ENCODE measurements around the gene NFE2L2. TPM values are rescaled to one million over a fixed set of nuclear protein-coding genes. Genes with fewer than 3 reads are reported as not detected.
"Not testable (repeated sequence)": the region's sequence is repeated elsewhere in the genome, so short reads cannot be mapped to it uniquely, and the experiment has no call there.

The NFE2L2 gene
- total RNA-seq, 2 donors from 2014 or later: 44.7 to 82.2 TPM

DNA sequence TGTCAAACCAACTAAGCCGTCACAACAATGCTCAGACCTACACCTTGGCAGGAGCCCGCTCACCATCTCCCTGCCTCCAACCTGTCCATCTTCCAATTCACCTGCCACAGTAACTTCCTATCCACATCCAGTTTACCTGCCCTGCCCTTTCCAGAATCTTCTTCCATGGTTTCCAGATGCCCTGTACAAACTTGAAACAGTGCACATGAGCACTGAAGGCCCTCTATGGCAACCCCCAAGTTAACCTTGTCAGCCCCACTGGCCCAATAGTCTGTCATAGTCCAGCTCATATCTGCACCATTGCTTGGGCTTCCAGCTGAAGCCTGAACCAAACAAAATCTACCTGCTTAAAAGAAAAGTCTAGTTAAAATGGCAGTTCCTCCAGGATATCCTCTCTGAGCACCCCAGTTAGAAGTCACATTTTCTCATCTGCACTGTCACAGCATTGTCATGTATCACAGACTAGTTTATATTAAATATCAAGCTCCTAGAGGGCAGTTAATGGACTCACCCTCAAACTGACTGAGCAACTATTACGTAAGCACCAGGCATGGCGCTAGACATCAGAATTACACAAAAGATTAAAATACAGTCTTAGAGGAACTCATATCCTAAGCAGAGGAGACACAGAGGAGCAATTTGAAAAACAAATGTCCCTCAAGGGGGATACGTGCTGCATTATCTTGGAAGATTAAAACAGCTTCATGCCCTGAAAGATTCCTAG, 11.6 kb downstream of the NFE2L2 start:
- Mint-ChIP-seq H3K9me3 (peaks cover 0 to 9% of the 10 kb centered on the region in 2 donors), H3K36me3 (peaks cover 13 to 39% of the 10 kb centered on the region in 2 donors), H3K27ac (peak overlapping the region; percentile 49 to 79)
- no peak for ATAC-seq
- no peak for DNase-seq (ENCODE audit: low spot score in 2 of 2)

DNA sequence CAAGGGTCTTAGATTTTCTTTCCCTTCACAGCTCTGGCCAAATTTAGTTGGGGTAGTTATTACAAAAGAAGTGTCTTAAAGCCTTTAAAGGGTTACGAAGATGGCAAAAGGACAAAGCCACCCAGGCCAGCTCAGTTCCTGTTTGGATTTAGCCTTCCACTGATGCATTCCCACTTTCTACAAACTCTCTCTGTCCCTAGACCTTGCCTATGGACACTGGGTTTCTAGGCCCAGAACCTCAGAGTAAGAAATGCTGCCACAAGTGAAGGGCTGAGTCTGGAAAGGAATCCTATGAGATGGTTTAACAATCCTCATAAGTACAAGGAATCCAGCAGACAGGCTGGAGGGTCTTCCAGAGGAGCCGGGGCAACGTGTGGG, 13.4 kb downstream of the NFE2L2 start:
- Mint-ChIP-seq H3K27ac (peak overlapping the region; percentile 49 to 94), H3K36me3 (peaks cover 13 to 37% of the 10 kb centered on the region in 2 donors), H3K9me3 (peaks cover 0 to 9% of the 10 kb centered on the region in 2 donors)
- DNase-seq (ENCODE audit: low spot score in 2 of 2) (no peak), ATAC-seq (no peak)

DNA sequence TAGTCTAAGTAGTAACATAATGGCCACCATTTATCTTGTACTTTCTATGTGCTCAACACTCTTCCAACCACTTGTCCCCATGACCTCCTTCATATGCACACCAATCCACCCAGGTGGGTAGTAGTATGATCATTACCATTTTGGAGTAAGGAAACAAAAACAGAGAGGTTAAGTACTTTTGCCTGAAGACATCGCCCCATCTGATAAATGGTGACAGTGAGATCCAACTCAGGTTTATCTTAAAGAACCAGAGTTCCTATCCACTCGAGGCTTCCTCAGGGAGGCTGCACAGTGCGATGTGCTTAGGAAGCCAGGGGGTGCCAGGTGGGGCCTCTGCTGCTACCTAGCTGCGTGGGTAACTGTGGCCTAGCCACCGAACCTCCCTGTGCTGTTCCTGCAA, 14.1 kb downstream of the NFE2L2 start:
- DNase-seq (ENCODE audit: low spot score in 2 of 2): no peak
- H3K27ac Mint-ChIP-seq: peak overlapping the region; percentile 49 to 94
- H3K9me3 Mint-ChIP-seq: peaks cover 0 to 9% of the 10 kb centered on the region in 2 donors
- no peak for ATAC-seq
- peaks cover 13 to 37% of the 10 kb centered on the region in 2 donors for H3K36me3 Mint-ChIP-seq

DNA sequence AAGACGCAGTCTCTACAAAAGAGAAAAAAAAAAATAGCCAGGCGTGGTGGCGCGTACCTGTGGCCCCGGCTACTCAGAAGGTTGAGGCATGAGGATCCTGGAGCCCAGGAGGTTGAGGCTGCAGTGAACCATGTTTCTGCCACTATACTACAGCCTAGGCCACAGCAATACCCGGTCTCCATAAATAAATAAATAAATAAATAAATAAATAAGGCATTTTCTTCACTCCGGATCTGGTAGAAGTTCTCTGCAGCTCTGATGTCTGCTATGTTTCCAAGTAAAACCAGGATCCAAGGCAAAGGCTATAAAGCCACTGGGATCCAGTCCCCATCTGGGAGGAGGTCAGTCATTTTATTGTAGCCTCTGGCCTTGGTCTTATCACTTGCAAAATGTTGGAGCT, 15.5 kb downstream of the NFE2L2 start:
- no peak for DNase-seq (ENCODE audit: low spot score in 2 of 2)
- ATAC-seq: no peak
- Mint-ChIP-seq H3K27ac (no peak overlapping the region), H3K9me3 (peaks cover 0 to 9% of the 10 kb centered on the region in 2 donors), H3K36me3 (peaks cover 13 to 47% of the 10 kb centered on the region in 2 donors)

DNA sequence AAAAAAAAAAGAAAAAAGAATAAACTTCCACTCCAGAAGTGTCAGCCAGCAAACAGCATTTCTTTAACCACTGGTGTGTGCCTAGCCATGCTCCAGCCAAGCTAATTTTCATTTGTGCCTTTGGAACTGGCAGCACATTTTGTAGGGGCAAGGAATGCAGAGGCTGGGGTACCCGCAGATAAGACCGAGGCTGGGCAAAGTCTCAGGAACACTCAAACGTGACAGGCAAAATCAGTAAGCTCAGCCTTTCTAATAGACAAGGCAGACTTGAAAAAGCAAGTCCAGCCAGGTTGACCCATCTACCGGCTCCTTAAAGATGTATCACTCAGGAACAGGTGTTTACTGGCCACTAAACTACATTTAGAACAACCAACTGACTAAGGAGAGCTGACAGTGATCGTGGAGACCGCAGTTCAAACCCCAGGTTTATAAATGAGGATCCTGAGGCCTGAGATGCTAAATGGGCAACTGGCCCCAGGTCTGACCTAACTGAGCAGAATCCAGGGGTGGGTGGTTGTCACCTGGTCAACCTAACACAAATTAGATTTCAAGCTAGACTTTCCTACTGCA, 16.7 kb downstream of the NFE2L2 start:
- Mint-ChIP-seq H3K27ac (peak overlapping the region in 1 of 2 donors; percentile 44), H3K36me3 (peaks cover 8 to 35% of the 10 kb centered on the region in 2 donors), H3K9me3 (peaks cover 0 to 4% of the 10 kb centered on the region in 2 donors)

DNA sequence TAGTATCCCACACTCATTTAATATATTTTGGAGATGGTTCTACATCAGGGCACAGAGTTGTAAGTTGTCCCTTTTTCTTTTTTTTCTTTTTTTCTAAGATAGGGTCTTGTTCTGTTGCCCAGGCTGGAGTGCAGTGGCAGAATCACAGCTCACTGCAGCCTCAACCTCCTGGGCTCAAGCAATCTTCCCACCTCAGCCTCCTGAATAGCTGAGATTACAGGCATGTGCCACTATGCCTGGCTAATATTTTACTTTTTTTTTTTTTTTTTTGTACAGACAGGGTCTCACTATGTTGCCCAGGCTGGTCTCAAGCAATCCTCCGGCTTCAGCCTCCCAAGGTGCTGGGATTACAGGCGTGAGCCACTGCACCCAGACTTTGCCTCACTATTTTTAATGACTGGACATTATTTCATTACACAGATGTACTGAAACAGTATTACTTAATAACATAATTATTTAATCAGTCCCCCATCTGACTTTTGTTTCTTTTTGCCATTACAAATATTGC, 17.9 kb downstream of the NFE2L2 start:
- ATAC-seq; H3K9me3 Mint-ChIP-seq; DNase-seq (ENCODE audit: low spot score in 2 of 2): not testable (repeated sequence)
- Mint-ChIP-seq H3K27ac (peak overlapping the region in 1 of 2 donors; percentile 81), H3K36me3 (peaks cover 6 to 23% of the 10 kb centered on the region in 2 donors)

More for the DNA sequence above, 16.7 kb downstream of the NFE2L2 start:
- ATAC-seq: no peak
- no peak for DNase-seq (ENCODE audit: low spot score in 2 of 2)

DNA sequence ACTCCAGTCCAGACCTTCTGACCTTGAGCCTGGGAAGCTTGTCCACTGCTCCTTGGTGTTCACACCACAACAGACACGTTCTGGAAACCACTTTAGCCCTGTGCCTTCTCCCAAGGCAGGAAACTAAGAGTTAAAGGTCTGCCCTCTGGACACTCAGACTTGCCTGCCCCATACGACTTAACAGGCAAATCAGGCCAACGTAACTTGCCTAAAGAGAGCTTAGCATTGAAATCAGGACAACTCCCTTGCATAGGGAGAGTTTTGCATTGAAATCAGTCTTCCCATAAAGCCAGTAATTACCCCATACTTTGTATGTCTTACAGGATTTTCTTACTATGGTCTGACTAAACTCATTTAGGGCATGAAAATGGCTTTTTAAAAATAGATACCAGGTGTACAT, 18.5 kb downstream of the NFE2L2 start:
- no peaks in the 10 kb centered on the region for H3K9me3 Mint-ChIP-seq
- H3K36me3 Mint-ChIP-seq: peaks cover 0 to 17% of the 10 kb centered on the region in 2 donors

DNA sequence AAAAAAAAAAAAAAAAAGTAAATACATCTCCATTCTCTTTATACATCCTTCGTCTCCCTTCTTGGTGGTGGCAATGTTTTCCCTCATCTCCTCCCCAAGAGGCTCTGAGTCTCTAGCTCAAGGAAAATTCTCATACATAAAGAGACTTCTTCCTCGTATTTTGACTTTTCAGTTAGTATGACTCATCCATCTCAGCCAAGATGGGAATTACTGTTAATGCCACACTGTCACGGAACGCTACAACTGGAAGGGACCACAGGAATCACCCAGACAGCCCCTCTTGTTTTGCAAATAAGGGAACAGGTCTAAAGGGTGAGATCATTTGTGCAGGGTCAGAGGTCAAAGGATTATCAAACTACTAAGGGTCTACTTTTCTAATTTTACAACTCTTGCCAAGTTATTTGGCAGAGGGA, 19.5 kb downstream of the NFE2L2 start:
- no peaks in the 10 kb centered on the region for H3K9me3 Mint-ChIP-seq
- DNase-seq (ENCODE audit: low spot score in 2 of 2) (no peak), ATAC-seq (peak in 1 of 2 donors; percentile 62)
- H3K36me3 Mint-ChIP-seq: peaks cover 0 to 10% of the 10 kb centered on the region in 2 donors
- H3K27ac Mint-ChIP-seq: peak overlapping the region; percentile 81 to 92

More for the DNA sequence above, 18.5 kb downstream of the NFE2L2 start:
- peak overlapping the region; percentile 81 to 85 for H3K27ac Mint-ChIP-seq
- no peak for DNase-seq (ENCODE audit: low spot score in 2 of 2)
- no peak for ATAC-seq

DNA sequence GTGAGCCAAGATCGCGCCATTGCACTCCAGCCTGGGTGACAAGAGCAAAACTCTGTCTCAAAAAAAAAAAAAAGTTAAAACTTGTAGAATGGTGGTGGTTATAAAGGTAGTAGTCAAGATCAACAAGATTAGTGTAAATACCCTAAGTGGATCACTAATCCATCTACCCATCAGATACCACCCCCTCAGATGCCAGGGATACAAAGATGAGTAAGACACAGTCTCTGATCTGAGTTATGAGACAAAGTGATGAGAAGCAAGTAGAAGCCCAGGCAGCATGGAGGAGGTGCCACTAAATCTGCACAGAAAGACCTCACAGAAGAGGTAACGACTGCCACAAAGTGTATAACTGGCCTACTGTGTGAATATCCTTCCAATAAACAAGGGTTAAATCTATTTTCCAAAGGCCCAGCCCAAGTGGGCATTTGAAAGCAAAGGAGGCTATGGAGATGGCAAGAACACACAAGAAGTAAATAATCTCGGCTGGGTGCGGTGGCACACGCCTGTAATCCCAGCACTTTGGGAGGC, 20.2 kb downstream of the NFE2L2 start:
- DNase-seq (ENCODE audit: low spot score in 2 of 2) (no peak), ATAC-seq (peak; percentile 56 to 67)
- H3K36me3 Mint-ChIP-seq: peaks cover 0 to 10% of the 10 kb centered on the region in 2 donors
- peak overlapping the region; percentile 81 to 92 for H3K27ac Mint-ChIP-seq
- H3K9me3 Mint-ChIP-seq: no peaks in the 10 kb centered on the region

DNA sequence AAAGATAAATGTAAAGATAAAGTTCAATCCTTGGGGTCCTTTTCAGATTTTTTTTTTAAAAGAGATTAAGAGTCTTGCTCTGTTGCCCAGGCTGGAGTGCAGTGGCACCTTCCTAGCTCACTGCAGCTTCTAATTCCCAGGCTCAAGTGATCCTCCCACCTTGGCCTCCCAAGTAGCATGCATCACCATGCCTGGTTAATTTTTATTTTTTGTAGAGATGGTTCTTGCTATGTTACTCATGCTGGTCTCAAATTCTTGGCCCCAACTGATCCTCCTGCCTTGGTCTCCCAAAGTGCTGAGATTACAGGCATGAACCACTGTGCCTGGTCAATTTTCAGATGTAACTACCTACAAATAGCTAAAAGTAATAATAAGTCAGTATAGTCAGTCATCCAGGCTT, 21.1 kb downstream of the NFE2L2 start:
- no peaks in the 10 kb centered on the region for H3K9me3 Mint-ChIP-seq
- no peak for ATAC-seq
- peaks cover 0 to 11% of the 10 kb centered on the region in 2 donors for H3K36me3 Mint-ChIP-seq
- H3K27ac Mint-ChIP-seq: peak overlapping the region; percentile 81 to 89
- DNase-seq (ENCODE audit: low spot score in 2 of 2): no peak

- Mint-ChIP-seq H3K36me3 (peaks cover 0 to 15% of the 10 kb centered on the region in 2 donors), H3K27ac (peak overlapping the region; percentile 81 to 89), H3K9me3 (no peaks in the 10 kb centered on the region)
- ATAC-seq (no peak), DNase-seq (ENCODE audit: low spot score in 2 of 2) (no peak)
These were observed 21.5 kb downstream of the NFE2L2 start for GRCh38 chr2:177243073-177243472.

DNA sequence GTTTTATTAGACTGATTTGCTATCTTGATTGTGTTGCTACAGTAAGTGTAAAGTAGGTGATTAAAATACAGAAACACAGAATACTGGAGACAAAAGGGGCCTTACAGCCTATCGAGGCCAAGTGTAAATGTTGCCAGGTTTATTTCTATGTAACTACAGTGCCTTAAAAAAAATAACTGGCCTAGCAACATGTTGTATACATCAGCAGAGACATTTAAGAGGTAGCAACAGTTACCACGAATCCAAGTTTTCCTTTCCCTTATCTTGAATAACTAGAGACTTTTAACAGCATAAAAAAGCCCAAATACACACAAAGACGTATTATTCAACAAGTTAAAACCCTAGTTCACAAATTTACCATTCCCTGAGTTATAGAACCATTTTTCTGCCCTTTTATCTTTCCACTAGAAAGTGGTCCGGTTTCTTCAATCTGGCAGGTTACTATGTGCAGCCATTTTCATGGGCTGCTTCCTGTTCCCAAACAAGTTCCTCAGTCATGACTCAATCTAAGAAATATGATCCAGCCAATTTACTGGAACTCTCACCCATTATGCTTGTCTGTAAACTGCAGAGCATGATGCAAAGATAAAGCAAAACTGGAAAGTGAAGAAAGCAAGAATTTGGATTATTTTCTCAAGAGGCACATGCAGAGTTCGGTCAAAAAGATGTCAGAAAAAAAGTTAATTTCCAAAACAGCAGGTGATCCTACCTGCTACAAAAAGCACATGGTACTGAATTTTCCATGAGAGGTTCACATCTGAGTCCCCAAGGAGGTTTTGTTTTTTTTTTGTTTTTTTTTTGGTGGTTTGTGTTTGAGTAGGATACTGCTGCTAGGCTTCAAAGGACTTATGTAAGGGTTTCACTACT, 22.2 kb downstream of the NFE2L2 start:
- Mint-ChIP-seq H3K36me3 (peaks cover 0 to 17% of the 10 kb centered on the region in 2 donors), H3K27ac (peak overlapping the region; percentile 81 to 89), H3K9me3 (no peaks in the 10 kb centered on the region)
- peak in 1 of 2 donors; percentile 58 for ATAC-seq
- no peak for DNase-seq (ENCODE audit: low spot score in 2 of 2)

DNA sequence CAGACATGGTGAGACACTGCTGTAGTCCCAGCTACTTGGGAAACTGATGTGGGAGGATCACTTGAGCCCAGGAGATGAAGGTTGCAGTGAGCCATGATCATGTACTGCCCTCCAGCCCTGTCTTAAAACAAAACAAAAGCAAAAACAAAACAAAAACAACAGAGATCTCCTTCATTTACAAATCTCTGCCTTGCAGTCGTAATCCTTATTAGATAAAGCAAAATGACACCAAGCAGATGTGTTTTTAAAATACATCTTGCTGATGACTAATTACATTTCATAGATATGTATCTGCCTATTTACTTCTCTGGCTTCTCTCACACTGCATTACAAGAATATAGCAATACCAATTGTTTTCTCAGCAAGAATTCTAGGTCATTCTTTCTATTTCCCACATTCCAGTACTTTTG, 22.8 kb downstream of the NFE2L2 start:
- no peak for ATAC-seq
- H3K36me3 Mint-ChIP-seq: peaks cover 0 to 17% of the 10 kb centered on the region in 2 donors
- no peaks in the 10 kb centered on the region for H3K9me3 Mint-ChIP-seq
- DNase-seq (ENCODE audit: low spot score in 2 of 2): no peak
- peak overlapping the region; percentile 81 to 89 for H3K27ac Mint-ChIP-seq

- DNase-seq (ENCODE audit: low spot score in 2 of 2): no peak
- H3K9me3 Mint-ChIP-seq: no peaks in the 10 kb centered on the region
- peaks cover 0 to 23% of the 10 kb centered on the region in 2 donors for H3K36me3 Mint-ChIP-seq
These were observed 24.4 kb downstream of the NFE2L2 start for GRCh38 chr2:177239932-177240630.

DNA sequence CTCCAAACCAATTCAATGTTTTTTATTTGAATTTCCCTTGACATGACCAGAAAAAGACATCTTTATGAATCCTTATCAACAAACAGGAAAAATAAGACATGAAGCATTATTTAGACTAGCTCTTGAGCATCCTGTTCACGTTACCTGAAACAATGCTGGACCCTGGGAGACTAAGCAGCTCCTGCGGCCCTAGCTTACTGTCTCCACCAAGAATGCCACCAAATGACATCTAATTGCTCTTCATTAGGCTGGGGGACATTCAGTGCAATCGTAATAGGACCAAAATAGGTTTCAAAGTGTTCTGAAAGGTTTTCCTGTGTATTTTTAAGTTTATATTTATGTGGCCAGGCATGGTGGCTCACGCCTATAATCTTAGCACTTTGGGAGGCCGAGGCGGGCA, 25.5 kb downstream of the NFE2L2 start:
- no peak for DNase-seq (ENCODE audit: low spot score in 2 of 2)
- ATAC-seq: no peak
- peaks cover 3 to 14% of the 10 kb centered on the region in 2 donors for H3K36me3 Mint-ChIP-seq
- H3K9me3 Mint-ChIP-seq: no peaks in the 10 kb centered on the region
- peak overlapping the region; percentile 22 to 81 for H3K27ac Mint-ChIP-seq

More at GRCh38 chr2:177239932-177240630, 24.4 kb downstream of the NFE2L2 start:
- peak overlapping the region; percentile 81 to 87 for H3K27ac Mint-ChIP-seq
- peak; percentile 72 to 82 for ATAC-seq

DNA sequence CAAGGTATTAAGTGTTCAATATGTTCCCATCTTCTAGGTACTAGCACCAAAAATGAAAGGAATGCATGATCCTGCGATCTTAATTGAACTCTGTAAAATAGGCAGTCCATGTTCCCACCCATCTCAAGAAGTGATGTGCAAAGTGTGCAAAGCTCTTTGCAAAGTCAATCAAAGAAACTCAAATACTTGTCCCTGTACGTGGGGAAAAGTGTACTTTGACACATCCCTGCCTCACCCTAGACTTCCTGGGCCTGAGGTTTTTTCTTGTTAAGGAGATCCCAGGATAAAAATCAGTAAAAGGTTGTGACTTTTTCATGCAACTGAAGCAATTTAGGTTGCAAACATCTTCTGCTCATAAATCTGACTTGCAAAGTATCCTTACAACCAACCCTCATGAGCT, 26.6 kb downstream of the NFE2L2 start:
- H3K36me3 Mint-ChIP-seq: peaks cover 6 to 14% of the 10 kb centered on the region in 2 donors
- DNase-seq (ENCODE audit: low spot score in 2 of 2) (no peak), ATAC-seq (no peak)
- no peaks in the 10 kb centered on the region for H3K9me3 Mint-ChIP-seq
- peak overlapping the region in 1 of 2 donors; percentile 44 for H3K27ac Mint-ChIP-seq
